ENCODE measurements around the gene EGF.

GRCh38 chr4:109944591-109944990, 31.9 kb downstream of the EGF start:
- TF ChIP-seq GATA2 (IDR thresholded peaks at IDR 0.05; ENCODE audit: low read depth, low read length) (no peak), GATA3 (IDR thresholded peaks at IDR 0.05; ENCODE audit: low read depth, low read length) (no peak)

Measured in SH-SY5Y (cell line).